Non-pigmented ciliary epithelial cell (primary cell): ENCODE data around the gene CGN.
"Not testable (repeated sequence)": the region's sequence is repeated elsewhere in the genome, so short reads cannot be mapped to it uniquely, and the experiment has no call there.

Source experiments
- DNase-seq: peaks from one replicate; pipeline ENCODE4 v3.0.0-alpha.2; 2010; ENCODE audit warnings: low read depth

The CGN gene

DNA sequence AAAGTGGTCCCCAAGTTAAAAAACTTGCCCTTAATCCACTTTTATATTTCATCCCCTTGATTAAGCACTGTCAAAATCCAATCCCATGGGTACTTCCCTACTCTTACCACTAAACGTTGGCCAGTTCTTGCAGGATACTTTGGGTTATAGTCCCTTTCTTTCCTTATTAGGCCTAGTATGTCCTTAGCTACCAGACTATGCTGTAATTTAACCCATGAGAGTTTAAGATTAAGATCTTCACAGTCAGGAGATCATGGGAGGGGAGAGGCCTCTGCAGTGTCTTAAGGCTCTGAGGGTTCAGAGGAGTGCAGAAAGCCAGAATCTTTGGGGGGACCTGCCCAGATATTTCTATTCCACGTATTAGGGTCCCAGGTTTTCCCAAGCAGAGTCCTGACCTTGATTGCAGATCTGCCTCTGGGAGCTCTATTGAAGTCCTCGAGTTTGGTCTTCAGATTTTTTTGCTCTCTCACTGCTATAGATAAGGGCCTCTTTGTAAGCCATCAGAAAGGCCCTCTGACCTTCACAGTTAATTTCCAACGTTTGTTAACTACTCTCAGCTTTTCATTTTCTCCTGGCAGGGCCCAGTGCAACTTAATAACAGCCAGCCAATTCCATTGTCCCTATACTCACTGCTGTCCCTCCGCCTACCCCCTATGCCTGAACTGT is 9.0 kb upstream of the CGN start:
- no peak for DNase-seq

DNA sequence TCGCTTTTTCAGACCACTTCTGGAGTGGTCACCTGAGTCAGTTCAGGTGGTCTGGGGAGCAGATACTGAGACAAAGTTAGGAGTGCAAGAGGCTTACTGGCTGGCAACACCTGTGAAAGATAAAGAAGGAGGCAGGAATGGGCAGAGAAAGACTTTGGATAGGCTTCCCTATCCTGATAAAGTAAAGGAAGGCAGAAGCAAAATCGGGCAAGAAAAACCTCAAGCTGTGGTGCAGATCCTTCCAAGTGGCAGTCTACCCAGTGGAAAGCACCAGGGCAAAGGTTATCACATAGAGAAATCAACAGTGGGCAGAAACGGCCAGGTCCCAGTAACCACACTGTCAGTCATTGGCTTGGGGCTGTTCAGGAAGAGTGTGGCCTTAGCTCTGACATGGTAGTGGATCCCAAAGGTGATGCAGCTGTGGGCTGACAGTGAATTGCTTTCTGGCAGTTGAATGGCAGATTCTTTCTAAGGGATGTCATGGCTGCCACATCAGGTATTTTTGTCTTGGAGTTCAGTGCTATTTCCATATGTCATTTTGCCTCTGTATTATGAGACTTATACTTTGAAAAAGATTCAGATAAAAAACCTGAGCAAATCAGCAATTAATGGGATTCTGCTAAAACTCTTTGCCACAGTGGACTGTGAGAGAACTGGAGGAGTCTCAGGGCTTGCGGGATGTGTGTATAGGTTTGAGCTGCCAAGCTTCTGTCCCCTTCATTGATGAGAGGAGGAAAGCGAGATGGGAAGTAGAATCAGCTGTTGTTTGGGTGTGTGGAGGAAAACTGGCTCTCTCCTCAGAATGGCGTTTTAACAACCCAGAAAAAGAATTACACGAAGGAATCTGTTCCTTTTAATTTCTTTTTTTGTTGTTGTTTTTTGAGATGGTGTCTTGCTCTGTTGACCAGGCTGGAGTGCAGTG is 8.1 kb upstream of the CGN start:
- DNase-seq = no peak

DNA sequence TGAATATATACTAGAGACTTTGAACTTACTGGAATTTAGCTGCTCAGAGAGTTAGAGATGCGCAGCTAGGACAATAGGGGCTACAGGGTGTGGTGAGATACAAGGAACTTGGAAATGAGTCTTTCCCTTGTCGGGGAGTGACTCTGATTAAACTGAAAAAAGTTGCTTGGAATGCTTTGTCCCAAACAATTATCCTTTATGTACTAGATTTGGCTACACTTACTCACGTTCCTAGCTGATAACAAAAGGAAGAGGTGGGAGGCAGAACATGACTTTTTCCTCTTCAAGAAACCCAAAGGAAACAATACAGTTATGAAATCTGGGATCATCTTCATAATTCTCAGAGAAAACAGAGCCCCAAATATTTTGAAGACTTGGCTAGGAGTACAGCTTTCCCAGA is 6.9 kb upstream of the CGN start:
- DNase-seq = no peak

DNA sequence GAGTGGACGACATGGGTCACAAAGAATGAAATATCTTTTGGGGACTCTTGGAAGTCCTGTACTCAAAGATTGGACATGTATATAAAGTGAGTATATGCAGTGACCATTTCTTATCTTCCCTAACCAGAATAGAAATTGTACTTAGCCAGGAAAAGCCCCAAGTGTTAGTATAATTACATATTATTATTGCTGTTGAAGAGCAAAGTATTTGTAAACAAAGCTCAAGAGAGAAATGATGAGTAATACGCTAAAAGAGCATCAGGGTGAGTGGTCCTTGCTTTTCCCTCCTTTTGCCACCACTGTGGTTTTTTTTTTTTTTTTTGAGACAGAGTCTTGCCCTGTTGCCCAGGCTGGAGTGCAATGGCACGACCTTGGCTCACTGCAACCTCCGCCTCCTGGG is 6.4 kb upstream of the CGN start:
- no peak for DNase-seq

DNA sequence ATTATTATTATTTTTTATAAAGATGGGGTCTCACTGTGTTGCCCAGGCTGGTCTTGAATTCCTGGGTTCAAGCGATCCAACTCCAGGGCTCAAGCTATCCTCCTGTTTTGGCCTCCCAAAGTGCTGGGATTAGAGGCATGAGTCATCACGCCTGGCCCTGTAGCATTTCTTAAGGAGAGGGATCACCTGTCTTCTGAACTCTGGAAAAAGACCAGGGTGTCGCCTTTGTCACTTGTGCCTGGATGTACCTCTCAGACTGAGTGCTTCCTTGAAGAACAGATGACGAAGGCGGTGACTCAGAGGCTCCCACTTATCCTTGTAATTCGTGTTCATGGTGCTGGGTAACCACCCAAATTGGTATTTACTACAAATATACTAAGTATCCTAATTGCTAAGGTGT is 2.4 kb upstream of the CGN start:
- DNase-seq = no peak

DNA sequence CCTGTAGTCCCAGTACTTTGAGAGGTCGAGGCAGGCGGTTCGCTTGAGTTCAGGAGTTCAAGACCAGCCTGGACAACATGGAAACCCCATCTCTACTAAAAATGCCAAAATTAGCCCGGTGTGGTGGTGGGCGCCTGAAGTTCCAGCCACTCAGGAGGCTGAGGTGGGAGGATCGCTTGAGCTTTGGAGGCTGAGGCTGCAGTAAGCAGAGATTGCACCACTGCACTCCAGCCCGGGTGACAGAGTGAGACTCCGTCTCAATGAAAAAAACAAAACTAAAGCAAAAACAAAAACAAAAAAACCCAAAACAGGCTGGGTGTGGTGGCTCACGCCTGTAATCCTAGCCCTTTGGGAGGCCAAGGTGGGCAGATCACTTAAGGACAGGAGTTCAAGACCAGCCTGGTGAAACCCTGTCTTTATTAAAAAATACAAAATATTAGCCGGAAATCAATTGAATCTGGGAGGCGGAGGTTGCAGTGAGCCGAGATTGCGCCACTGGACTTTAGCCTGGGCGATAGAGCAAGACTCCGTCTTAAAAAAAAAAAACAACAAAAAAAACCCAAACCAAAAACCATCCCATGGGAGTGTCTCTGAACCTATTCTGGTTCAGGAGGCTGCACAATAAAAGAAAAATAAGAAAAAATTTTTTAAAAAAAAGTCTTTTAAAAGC is 1.7 kb upstream of the CGN start:
- DNase-seq = no peak

DNA sequence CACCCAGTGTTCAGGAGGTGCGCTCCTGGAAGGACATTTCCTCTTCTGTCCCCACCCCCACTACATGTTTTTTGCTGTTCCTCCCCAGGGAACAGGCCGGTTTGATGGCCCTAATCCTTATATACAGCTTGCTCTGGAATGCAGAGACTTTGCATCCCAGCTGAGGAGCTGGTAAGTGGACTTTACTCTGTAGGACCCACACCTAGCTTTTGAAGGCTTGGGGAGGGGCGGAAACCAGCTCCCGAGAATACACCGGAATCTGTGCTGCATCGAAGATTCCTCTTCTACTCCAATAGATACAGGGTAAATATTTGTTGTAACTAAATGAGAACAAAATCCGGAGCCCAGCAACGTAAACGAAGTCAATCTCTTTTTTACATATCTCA is 1.2 kb upstream of the CGN start:
- DNase-seq = no peak

DNA sequence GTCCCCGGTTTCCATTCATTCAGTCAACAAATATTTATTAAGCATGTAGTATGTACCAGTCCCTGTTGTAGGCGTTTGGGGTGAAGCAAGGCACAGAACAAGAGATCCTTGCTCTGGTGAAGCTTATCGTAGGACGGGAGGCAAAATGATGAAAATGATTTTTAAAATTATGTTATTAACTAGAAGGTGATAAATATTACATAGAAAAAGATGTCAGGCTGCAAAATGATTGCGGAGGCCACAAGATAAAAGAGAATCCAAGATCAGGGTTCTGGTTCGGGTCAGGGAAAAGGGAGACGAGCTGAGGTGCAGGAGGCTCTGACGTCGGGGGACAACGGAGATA is 602 bp upstream of the CGN start:
- no peak for DNase-seq

DNA sequence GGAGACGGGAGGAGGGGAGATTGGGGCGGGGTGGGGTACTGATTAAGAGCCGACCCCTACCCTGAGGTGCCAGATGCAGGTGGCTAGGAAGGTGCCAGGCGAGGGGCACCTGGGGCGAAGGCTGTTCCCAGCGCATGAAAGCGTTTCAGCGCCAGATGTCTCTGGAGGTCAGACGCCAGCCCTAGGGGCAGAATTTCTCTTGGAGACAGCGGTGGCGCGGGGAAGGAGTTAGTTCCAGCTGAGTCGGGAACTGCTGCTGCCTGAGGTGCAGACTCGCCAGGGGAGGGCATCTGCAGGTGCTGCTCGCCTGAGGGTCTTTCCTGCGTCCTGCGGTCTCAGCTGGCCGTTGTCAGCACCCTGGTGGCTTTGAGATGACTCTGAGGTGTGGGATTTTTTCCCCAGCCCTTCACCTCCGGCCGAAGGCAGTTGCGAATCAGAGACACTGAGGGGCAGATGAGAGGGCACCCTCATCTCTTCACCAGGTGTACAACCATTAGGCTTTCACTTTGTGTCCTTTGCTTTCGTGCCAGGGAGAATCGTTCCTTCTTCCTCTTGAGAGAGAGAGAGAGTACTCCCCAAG is 539 bp downstream of the CGN start:
- DNase-seq = no peak

DNA sequence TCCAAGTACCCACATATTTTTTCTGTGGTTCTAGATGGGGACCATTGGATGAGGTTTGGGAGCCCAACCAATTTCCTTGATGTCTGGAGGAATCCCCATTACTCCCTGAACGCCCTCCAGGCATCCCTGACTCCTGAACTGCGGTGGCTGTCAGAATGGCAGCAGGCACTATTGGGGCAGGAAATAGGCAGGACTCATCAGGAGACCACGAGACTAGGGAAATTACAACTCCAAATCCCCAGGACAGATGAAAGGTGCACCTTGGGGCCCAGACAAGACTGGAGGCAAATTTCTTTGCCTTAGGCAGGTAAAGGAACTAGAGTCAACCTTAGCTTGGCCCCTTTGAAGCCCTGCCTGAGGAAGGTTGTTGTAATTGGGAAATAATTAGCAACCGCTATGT is 1.1 kb downstream of the CGN start:
- no peak for DNase-seq

DNA sequence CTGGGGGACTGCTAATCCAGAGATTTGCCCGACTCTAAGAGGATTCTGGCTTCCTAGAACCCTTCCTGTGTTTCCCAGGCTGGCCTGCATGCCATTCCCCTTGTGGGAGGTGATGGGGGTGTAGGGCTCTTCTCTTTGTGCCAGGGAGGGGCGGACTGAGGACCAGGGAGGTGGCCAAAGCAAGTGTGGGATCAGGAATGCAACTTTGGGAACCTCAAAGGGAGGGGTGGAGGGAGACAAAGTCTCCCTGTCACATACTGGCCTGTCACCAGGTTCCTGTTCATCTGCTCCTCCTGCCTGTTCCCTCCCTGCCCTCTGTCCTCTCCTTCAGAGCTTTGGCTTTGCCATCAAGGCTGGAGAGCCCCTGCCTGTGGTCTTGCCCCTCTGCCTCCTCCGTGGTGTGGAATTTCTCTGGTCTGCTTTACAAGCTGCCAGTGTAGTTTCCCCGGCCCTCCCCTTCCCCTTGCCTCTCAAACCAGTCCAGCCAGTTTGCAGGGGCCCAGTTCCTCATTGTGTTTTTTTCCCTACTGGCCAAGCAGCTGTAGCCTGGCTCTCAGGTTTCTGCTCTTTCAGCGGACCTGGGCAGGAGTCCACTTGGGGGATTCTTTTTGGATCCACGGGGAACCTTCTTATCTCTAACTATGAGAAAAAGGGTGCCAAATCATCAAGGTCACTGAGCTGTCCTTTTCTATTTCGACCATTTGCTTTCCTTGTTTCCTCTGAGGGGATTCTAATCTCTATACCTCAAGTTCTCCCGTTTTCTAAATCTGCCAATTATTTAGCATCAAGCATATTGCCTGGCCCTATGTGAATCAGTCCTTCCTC is 1.8 kb downstream of the CGN start:
- DNase-seq = no peak

DNA sequence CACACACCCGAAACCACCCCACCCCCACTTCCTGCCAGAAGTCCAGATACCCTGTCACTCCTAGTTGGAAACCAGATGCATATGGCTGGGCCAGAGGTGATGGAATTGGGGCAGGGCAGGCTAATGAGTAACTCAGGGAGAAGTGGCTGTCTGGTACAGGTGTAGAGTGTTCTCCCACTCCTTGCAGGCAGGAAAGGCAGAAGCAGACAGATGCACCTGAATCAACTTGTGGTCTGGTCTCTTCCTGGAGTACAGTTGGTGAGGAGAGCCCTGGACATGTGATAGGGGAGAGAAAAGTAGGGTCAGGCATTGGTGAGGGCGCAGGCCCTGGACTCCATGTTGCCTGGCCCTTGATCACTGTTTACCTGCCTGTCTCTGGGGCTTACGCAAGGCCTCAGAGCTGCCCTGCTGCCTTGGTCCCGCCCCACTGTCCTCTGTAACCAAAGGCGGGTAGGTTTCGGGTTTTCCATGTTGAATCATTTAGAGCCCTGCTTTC is 2.5 kb downstream of the CGN start:
- no peak for DNase-seq

DNA sequence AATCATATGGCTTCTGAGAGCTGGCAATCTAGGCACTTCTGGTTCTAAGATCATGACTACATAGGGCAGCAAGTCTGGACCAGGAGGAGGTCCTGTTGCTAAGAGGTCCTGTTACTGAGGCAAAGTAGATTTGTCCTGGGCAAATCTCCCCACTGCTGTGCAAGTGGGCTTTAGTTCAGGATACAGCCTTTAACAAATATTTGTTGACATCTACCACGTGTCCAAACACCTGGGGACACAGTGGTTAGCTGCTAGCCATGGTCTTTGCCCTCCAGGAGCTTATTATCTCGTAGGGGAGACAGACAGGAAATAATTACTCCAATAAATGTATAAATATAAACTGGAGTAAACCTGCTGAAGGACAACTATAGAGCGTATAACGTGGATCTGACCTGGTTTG is 3.2 kb downstream of the CGN start:
- DNase-seq = no peak

DNA sequence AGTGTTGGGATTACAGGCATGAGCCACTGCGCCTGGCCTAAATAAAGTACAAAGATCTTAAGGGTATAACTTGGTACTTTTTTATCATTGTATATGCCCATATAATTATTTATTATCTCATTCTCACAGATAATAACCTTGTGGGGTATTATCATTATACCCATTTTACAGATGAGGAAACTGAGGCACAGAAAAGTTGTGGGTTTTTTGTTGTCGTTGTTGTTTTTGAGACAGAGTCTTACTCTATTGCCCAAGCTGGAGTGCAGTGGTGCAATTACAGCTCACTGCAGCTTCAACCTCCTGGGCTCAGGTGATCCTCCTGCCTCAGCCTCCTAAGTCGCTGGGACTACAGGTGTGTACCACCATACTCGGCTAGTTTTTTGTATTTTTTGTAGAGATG is 4.1 kb downstream of the CGN start:
- DNase-seq = no peak

DNA sequence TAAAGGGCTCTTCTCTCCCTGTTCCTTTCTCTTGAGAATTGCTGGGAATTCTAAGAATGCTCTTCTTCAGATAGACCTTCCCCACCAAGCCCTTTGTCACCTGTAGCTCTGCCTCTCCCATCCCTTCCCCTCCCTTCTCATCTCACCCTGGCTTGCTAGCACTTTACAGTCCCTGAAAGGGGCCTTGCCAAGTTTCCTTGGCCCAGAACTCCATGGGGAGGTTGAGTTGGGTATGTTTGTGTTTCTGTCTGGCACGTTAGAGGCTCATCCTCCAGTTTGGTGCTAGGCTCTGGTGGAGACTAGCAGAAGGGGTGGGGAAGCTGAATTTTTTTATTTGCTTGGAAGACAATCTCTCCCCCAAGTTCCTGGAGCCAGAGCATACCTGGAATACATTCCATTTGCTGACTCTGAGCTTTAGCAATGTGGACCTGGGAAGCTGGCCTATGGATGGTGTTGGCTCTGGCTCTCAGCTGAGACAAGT is 4.9 kb downstream of the CGN start:
- no peak for DNase-seq

DNA sequence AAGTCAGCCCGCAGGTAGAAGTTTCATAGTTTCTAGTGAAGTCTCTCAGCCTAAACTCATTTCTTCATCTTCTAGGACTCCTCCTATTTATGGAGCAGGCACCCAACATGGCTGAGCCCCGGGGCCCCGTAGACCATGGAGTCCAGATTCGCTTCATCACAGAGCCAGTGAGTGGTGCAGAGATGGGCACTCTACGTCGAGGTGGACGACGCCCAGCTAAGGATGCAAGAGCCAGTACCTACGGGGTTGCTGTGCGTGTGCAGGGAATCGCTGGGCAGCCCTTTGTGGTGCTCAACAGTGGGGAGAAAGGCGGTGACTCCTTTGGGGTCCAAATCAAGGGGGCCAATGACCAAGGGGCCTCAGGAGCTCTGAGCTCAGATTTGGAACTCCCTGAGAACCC is 7.2 kb downstream of the CGN start:
- no peak for DNase-seq

DNA sequence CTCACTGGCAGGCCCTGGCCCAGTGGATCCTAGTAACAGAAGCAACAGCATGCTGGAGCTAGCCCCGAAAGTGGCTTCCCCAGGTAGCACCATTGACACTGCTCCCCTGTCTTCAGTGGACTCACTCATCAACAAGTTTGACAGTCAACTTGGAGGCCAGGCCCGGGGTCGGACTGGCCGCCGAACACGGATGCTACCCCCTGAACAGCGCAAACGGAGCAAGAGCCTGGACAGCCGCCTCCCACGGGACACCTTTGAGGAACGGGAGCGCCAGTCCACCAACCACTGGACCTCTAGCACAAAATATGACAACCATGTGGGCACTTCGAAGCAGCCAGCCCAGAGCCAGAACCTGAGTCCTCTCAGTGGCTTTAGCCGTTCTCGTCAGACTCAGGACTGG is 7.7 kb downstream of the CGN start:
- DNase-seq = no peak

DNA sequence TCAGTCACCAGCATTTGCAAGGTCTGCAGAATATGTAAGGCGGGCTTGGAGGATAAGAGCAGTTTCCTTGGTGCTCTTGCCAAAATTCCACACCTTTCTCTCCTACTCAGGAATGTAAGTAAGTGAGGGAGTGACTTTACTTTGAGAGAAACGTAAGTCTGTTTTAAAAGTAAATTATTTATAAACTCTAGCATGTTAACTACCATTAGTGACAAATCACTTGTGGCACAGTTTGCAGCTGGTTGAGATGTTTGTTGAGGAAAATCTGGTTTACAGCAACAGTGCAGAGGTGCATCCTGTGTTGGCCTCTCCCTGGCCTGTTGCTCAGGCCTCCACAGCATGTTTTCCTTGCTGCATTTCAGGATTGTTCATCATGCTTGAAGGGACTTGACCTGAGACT is 8.5 kb downstream of the CGN start:
- DNase-seq = no peak

DNA sequence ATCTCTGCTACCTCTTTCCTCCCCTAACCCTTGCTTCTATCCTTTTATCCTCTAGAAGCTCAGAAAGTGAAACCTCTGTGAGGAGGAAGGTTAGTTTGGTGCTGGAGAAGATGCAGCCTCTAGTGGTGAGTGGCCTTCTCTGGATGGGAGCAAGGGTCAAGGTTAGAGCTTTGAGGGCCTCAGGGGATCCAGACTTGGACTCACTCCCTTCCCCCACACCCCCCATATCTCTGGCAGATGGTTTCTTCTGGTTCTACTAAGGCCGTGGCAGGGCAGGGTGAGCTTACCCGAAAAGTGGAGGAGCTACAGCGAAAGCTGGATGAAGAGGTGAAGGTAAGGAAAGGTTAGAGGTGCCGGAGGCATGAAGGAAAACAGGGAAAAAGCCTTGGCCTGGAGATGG is 9.2 kb downstream of the CGN start:
- no peak for DNase-seq

DNA sequence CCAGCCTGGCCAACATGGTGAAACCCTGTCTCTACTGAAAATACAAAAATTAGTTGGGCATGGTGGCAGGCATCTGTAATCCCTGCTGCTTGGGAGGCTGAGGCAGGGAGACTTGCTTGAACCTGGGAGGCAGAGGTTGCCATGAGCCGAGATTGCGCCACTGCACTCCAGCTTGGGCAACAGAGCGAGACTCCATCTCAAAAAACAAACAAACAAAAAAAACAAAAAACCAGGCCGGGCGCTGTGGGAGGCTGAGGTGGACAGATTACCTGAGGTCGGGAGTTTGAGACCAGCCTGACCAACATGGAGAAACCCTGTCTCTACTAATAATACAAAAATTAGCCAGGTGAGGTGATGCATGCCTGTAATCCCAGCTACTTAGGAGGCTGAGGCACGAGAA is 11.2 kb downstream of the CGN start:
- not testable (repeated sequence) for DNase-seq

DNA sequence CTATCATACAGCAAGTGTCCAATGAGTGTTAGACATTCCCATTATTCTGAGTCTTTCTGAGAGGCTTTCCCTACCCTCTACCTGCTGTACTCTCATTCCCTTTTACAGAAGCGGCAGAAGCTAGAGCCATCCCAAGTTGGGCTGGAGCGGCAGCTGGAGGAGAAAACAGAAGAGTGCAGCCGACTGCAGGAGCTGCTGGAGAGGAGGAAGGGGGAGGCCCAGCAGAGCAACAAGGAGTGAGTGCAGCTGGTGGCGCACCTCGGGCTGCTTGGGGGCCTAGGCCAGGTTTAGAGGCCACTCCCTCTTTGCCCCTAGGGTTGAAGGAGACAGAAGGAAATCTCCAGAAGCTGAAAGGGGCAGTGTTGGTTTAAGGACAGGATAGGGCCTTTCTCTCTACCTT is 12.1 kb downstream of the CGN start:
- no peak for DNase-seq

DNA sequence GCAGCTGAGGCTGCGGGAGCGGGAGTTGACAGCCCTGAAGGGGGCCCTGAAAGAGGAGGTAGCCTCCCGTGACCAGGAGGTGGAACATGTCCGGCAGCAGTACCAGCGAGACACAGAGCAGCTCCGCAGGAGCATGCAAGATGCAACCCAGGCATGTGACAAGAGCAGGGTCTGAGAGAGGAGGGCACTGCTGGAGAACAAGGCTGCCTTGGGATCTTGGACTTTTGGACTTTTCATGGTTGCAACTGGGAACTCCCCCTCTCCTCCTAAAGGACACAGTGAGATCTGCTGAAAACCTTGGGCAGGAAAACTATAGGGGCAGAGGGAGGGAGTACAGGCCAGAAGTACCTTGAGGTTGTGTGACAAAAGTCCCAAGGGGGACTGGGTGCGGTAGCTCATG is 13.5 kb downstream of the CGN start:
- no peak for DNase-seq
